H1 (cell line): Measurements from ENCODE around the gene INSYN1. TPM values are rescaled to one million over a fixed set of nuclear protein-coding genes. Genes with fewer than 3 reads are reported as not detected.

Experiments
- CEBPB ChIP-seq: IDR thresholded peaks from 2 replicates; pipeline ENCODE4 v1.6.1; 2012; ENCODE audit warnings: low read depth, low read length
- E2F6 ChIP-seq: IDR thresholded peaks from 2 replicates; pipeline ENCODE4 v1.6.1; 2012; ENCODE audit warnings: inconsistent platforms
- EGR1 ChIP-seq: IDR thresholded peaks from 2 replicates; pipeline ENCODE4 v1.6.1; 2011; ENCODE audit warnings: low read depth, low read length, borderline replicate concordance
- polyA plus RNA-seq, 7 experiments: library from polyadenylated mRNA; depleted of rRNA in 3 of 7; stranded (reverse) in 5 of 7; unstranded in 2 of 7; fragments of >200 nt in 5 of 7; fragments of 200-250 nt in 2 of 7; gene quantifications; 1 replicate in 5 of 7; 2 replicates in 1 of 7; 4 replicates in 1 of 7; pipeline versions ENCODE4 v1.2.1 to v1.2.3, GENCODE V29; 2011 to 2013; ENCODE audit warnings: missing spikeins in 2 of 7, mixed read lengths in 2 of 7
- total RNA-seq: library from RNA; stranded (reverse); fragmentation: NEBNext Ultra II Directional; extraction: Animal tissue kit (Norgen Biotek cat#: 25700); gene quantifications from 2 replicates; pipeline ENCODE4 v1.2.1, GENCODE V29; 2021

The INSYN1 gene
- total and polyA plus RNA-seq, 2 of the 8 experiments (the other 6 are each of a cell fraction or from before 2014, with no cell fraction given): 7.2 to 10.2 TPM

DNA sequence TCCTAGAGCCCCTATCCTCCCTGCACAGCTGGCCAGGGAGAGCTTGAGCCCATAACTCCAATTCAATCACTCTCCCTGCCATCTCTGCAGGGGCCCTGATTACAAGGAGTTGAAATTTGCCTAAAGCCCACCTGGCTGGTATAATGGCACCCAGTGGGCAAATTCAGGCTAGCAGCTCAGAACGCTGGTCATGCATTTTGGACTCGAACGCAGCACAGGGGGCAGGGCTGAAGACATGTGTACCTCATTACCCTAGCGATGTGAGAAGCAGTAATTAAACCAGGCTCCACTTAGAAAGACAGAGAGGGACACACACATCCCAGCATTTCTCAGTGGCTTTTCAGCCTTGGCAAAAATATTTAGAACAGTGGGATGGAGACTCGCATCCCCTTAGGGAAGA lies 3.2 kb downstream of the INSYN1 start (continued):
- TF ChIP-seq E2F6: no peak
- no peak for TF ChIP-seq EGR1
- TF ChIP-seq CEBPB: no peak
